Left colon (tissue), 2 donors: Measurements from ENCODE around the gene PLXNB3. TPM values are rescaled to one million over a fixed set of nuclear protein-coding genes. Genes with fewer than 3 reads are reported as not detected.
"Not testable (repeated sequence)": the region's sequence is repeated elsewhere in the genome, so short reads cannot be mapped to it uniquely, and the experiment has no call there.

Source experiments
- ATAC-seq: fragments of 200-7000 bp; cut with Tn5 transposase; one replicate; pipeline ENCODE4 v1.9.1; 2020; ENCODE audit warnings: mild to moderate bottlenecking, moderate library complexity
- DNase-seq, 2 donors: peaks; one replicate each; pipeline ENCODE4 v3.0.0-alpha.2; 2020
- intact Hi-C, 2 donors: fragments of 100-400 bp; cut with DNase I in 1 of 2; cut with micrococcal nuclease in 1 of 2; formaldehyde crosslinking; loops; one replicate each; pipeline versions ENCODE4 v1.11.2 to v1.14.0; 2022; cut with DNase I, micrococcal nuclease
- total RNA-seq, 2 donors: library from RNA; stranded (reverse); fragmentation: NEBNext Ultra II Directional; extraction: Animal tissue kit (Norgen Biotek cat#: 25700); gene quantifications; one replicate each; pipeline ENCODE4 v1.2.1, GENCODE V29; 2021
- donor health status: DM: no; HTN: no; CAD: no.
- donor health status: DM: yes; HTN: yes; CAD: no.

The PLXNB3 gene
- total RNA-seq, 2 donors from 2014 or later, result 1.0 to 5.4 TPM

GRCh38 chrX:153800746-153801145 is 36.7 kb downstream of the PLXNB3 start:
- ATAC-seq, result no peak
- intact Hi-C loops, result no loop called here
- DNase-seq, result no peak

GRCh38 chrX:153801669-153802068 is 37.6 kb downstream of the PLXNB3 start:
- intact Hi-C loops, result no loop called here
- DNase-seq (no peak), ATAC-seq (no peak)

- intact Hi-C loops, result no loop called here
- DNase-seq (no peak), ATAC-seq (no peak)
Measured at GRCh38 chrX:153802513-153803045, 38.5 kb downstream of the PLXNB3 start.

- intact Hi-C loops, result no loop called here
Measured at GRCh38 chrX:153803211-153804099, 39.4 kb downstream of the PLXNB3 start.

GRCh38 chrX:153804100-153804595 is 40.1 kb downstream of the PLXNB3 start:
- intact Hi-C loops, result no loop called here
- DNase-seq (no peak), ATAC-seq (no peak)

More at GRCh38 chrX:153803211-153804099, 39.4 kb downstream of the PLXNB3 start:
- no peak for ATAC-seq
- DNase-seq, result no peak

- ATAC-seq, result no peak
- intact Hi-C loops, result no loop called here
- no peak for DNase-seq
Measured at GRCh38 chrX:153804621-153805020, 40.6 kb downstream of the PLXNB3 start.

DNA sequence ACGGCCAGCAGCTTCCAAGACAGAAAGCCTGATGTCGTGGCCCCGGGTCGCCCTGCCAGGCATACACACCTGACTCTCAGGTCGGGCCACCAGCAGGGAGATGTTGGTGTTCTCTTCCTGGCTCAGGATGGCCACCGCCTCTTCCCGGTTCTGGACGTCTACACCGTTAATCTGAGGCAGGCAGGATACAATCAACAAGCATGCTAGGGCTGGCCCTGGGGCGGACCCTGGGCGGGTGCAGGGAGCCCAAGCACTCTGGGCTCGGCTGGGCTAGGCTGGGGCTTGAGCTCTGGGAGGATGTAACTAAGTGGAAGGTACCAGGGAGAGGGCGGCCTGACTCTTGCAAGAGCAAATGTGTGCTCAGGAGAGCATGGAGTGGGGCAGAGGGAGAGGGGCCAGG is 41.4 kb downstream of the PLXNB3 start:
- DNase-seq (no peak), ATAC-seq (no peak)
- intact Hi-C loops, result no loop called here

DNA sequence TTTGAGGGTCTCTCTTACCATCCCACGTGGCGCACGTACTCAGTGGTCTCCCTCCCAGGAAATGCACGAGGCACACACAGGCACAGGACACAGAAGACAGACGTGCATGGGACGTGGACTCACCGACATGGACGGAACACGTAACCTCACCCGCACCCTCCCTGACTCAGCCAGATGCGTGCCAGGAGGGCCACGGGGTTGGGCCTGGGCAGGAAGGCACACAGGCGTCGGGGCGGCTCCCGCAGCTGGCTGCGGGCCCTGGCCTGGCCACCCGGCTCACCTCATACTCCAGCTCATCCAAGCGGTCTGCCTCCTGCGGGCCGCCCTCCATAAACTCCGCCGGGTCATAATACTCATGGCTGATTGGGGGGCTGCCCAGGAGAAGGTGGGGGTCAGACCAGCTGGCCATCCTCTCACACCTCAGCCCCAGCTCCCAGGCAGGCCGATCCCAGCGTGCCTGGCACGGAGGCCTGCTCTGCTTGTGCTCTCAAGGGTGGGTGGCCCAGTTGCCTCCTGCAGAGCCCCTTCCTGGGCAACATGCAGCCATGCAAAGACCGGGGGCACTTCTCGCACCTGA is 43.0 kb downstream of the PLXNB3 start:
- ATAC-seq, result no peak
- intact Hi-C loops, result no loop called here
- DNase-seq, result no peak

- intact Hi-C loops, result no loop called here
- DNase-seq (no peak), ATAC-seq (no peak)
Measured at GRCh38 chrX:153807976-153808375, 43.9 kb downstream of the PLXNB3 start.

DNA sequence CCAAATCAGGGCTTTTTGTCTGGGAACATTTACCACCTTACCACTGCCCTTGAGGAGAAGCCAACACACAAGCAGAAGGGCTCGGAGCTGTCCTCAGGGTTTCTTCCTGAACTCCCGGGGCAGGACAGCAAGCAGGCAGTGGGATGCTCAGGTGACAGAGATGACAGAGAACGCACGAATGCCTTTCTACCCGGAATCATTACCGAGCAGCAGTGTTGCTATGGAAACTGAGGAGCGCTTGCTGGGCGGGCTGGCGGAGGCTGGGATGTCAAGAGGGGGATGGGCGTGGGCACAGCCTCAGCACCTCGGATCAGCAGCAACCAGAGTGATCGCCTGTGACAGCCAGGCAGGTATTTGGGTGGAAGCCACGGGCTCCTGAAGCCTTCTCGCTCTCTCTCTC is 48.2 kb downstream of the PLXNB3 start:
- ATAC-seq, result no peak
- no peak for DNase-seq
- intact Hi-C loops, result no loop called here

DNA sequence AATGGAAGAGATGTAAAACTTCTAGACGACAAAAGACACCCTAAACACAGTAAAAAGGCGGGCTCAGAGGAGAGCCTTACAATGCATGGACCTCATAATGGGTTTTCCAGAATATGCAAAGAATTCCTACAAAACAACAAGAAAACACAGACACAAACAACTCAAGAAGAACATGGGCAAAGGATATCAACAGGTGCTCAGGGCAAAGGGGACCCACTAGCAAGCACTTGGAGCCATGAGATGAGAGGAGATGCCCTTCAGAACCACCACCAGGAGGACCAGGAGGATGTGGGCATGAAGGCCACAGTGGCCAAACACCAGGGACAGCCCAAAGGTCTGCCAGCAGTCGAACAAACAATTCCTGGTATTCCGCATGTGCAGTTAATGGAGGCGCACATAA is 49.1 kb downstream of the PLXNB3 start:
- no peak for DNase-seq
- intact Hi-C loops, result no loop called here
- no peak for ATAC-seq

GRCh38 chrX:153814591-153815315 is 50.7 kb downstream of the PLXNB3 start:
- intact Hi-C loops, result no loop called here
- ATAC-seq (no peak), DNase-seq (no peak)

GRCh38 chrX:153816831-153817690 is 53.0 kb downstream of the PLXNB3 start:
- DNase-seq (peak in 1 of 2 donors; percentile 22), ATAC-seq (no peak)
- intact Hi-C loops, result no loop called here

- ATAC-seq, intact Hi-C loops, DNase-seq: not testable (repeated sequence)
Measured at GRCh38 chrX:153818064-153818463, 54.0 kb downstream of the PLXNB3 start.

GRCh38 chrX:153818571-153819383 is 54.7 kb downstream of the PLXNB3 start:
- intact Hi-C loops, result no loop called here
- peak; percentile 87 for ATAC-seq
- peak; percentile 20 to 54 for DNase-seq

DNA sequence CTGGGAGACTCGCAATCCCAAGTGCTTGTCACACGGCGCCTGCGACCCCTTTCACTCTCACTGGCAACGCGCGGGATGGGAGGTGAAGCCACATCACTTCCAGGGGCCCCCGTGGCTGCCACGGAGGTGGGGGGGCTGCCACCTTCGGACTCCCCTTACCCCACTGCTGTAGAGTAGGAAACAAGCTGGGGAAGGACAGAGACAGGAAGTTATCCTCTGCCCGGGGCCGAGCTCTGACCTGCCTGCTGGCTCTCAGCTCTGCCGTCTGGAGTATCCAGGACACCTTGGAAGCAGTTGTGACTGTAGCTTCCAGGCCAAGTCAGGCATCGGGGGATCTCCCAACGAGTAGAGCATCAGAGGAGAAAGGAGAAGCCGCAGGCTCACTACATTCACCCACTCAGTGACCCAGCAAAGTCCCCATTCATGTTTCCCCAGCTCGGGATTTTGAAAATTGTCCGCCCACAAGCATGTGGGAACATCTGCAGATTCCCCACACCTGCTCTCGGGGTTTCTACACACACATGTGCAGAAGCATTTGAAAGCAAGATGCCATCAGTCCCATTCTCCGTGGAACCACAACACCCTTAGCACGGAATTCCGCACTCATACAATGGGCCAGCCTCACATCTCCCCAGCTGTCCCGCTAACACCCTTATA is 55.5 kb downstream of the PLXNB3 start:
- DNase-seq (no peak), ATAC-seq (no peak)
- intact Hi-C loops, result no loop called here

GRCh38 chrX:153820601-153821000 is 56.6 kb downstream of the PLXNB3 start:
- DNase-seq (no peak), ATAC-seq (no peak)
- intact Hi-C loops, result no loop called here
